Lung (tissue), 12 donors: ENCODE results near the gene LPAR1. TPM values are rescaled to one million over a fixed set of nuclear protein-coding genes. Genes with fewer than 3 reads are reported as not detected.

Source experiments
- ATAC-seq: fragments of 200-7000 bp; cut with Tn5 transposase; one replicate; pipeline ENCODE4 v1.9.1; 2020; ENCODE audit warnings: moderate number of reproducible peaks; ENCODE audit not compliant: insufficient read depth, low FRiP score
- DNase-seq, 3 donors: peaks; one replicate each; pipeline ENCODE4 v3.0.0-alpha.2; 2013 to 2017
- H3K27ac ChIP-seq, 2 donors: one replicate each; pipeline ENCODE4 v1.5.1; 2013; ENCODE audit warnings: mild to moderate bottlenecking in 2 of 2, moderate library complexity in 2 of 2, control low read depth in 1 of 2, inconsistent platforms in 1 of 2, low read depth in 1 of 2, low read length in 1 of 2
- H3K27me3 ChIP-seq, 3 donors: one replicate each; pipeline ENCODE4 v1.5.1; 2013; ENCODE audit warnings: low read length in 2 of 3; ENCODE audit not compliant: control insufficient read depth in 3 of 3, insufficient read depth in 3 of 3
- H3K36me3 ChIP-seq, 4 donors: one replicate each; pipeline ENCODE4 v1.5.1; 2013; ENCODE audit warnings: low read length in 4 of 4, mild to moderate bottlenecking in 1 of 4, moderate library complexity in 1 of 4; ENCODE audit not compliant: control insufficient read depth in 4 of 4, insufficient read depth in 4 of 4
- H3K4me1 ChIP-seq, 5 donors: one replicate each; pipeline ENCODE4 v1.5.1; 2013; ENCODE audit warnings: low read length in 5 of 5, mild to moderate bottlenecking in 2 of 5, moderate library complexity in 1 of 5; ENCODE audit not compliant: control insufficient read depth in 5 of 5, insufficient read depth in 5 of 5
- H3K4me3 ChIP-seq: one replicate; pipeline ENCODE4 v1.5.1; 2013; ENCODE audit warnings: mild to moderate bottlenecking, control low read depth, moderate library complexity
- H3K9ac ChIP-seq, 2 donors: one replicate each; pipeline ENCODE4 v1.5.1; 2013; ENCODE audit warnings: low read length in 2 of 2, control low read depth in 1 of 2; ENCODE audit not compliant: insufficient read depth in 1 of 2
- H3K9me3 ChIP-seq, 4 donors: one replicate each; pipeline ENCODE4 v1.5.1; 2013; ENCODE audit warnings: low read length in 3 of 4, mild to moderate bottlenecking in 1 of 4, moderate library complexity in 1 of 4; ENCODE audit not compliant: control insufficient read depth in 4 of 4, insufficient read depth in 3 of 4
- CTCF ChIP-seq: IDR thresholded peaks from 2 replicates; pipeline ENCODE4 v1.5.1; 2012; ENCODE audit warnings: mild to moderate bottlenecking; ENCODE audit errors: control extremely low read depth, extremely low read depth
- WGBS, 2 donors: extraction: QIAGEN DNeasy Blood & Tissue Kit; methylation state at CpG; one replicate each; pipeline ENCODE4 v1.1.7; 2013; 5-methylcytosine and 5-hydroxymethylcytosine counted together
- polyA plus RNA-seq, 2 donors: library from polyadenylated mRNA; stranded (reverse); fragments of 200-250 nt; gene quantifications; one replicate each; pipeline ENCODE4 v1.2.1, GENCODE V29; 2013
- total RNA-seq, 2 donors: library from RNA; depleted of rRNA in 1 of 2; stranded (reverse); fragments of >200 nt in 1 of 2; gene quantifications; one replicate each; pipeline ENCODE4 v1.2.1, GENCODE V29; 2014 to 2021
- donor health status: control.
- donor health status: control.
- donor health status: Bipolar disorder and iron deficiency.
- donor health status: healthy.
- donor health status: DM: yes; HTN: yes; CAD: no.

LPAR1 gene
- total and polyA plus RNA-seq, 4 donors = 5.2 to 47.6 (median 23.3) TPM

- no peak for ATAC-seq
- no peak overlapping the region for H3K4me3 ChIP-seq
- H3K9me3 ChIP-seq = peaks cover 0 to 7% (median 4%) of the 10 kb centered on the region in 4 donors
- no peak overlapping the region for H3K9ac ChIP-seq
- TF ChIP-seq CTCF = no peak
- H3K27me3 ChIP-seq = no peaks in the 10 kb centered on the region
- H3K36me3 ChIP-seq = peaks cover 0 to 10% (median under 1%) of the 10 kb centered on the region in 4 donors
- DNase-seq = peak in 1 of 3 donors; percentile 46
- H3K27ac ChIP-seq = no peak overlapping the region
- H3K4me1 ChIP-seq = peaks cover 0 to 37% (median 0%) of the 10 kb centered on the region in 5 donors
- WGBS, 2 donors = 61 to 83% methylated on average over 7 of the region's 7 CpGs
Measured at GRCh38 chr9:110898358-110898757, 139.9 kb downstream of the LPAR1 start.

- no peak for ATAC-seq
- no peak for TF ChIP-seq CTCF
- Histone ChIP-seq H3K4me1 (peaks cover 0 to 37% (median 0%) of the 10 kb centered on the region in 5 donors), H3K27me3 (no peaks in the 10 kb centered on the region), H3K9me3 (peaks cover 0 to 7% (median 3%) of the 10 kb centered on the region in 4 donors), H3K36me3 (peaks cover 0 to 7% (median under 1%) of the 10 kb centered on the region in 4 donors), H3K9ac (no peak overlapping the region), H3K4me3 (no peak overlapping the region), H3K27ac (no peak overlapping the region)
- 69 to 84% methylated on average over 1 of the region's 1 CpG for WGBS, 2 donors
- DNase-seq = no peak
Measured at GRCh38 chr9:110897943-110898342, 140.3 kb downstream of the LPAR1 start.

- no peak overlapping the region for H3K9ac ChIP-seq
- DNase-seq = peak; percentile 40 to 72 (median 60)
- WGBS, 2 donors = 57 to 82% methylated on average over 7 of the region's 7 CpGs
- H3K9me3 ChIP-seq = peaks cover 0 to 2% (median 0%) of the 10 kb centered on the region in 4 donors
- no peak overlapping the region for H3K4me3 ChIP-seq
- no peak for TF ChIP-seq CTCF
- no peaks in the 10 kb centered on the region for H3K27me3 ChIP-seq
- peaks cover 0 to 29% (median 0%) of the 10 kb centered on the region in 5 donors for H3K4me1 ChIP-seq
- H3K27ac ChIP-seq = no peak overlapping the region
- H3K36me3 ChIP-seq = peaks cover 0 to 5% (median 0%) of the 10 kb centered on the region in 4 donors
- no peak for ATAC-seq
Measured at GRCh38 chr9:110895147-110895905, 142.9 kb downstream of the LPAR1 start.
